ENCODE measurements around the gene ASB2. TPM values are rescaled to one million over a fixed set of nuclear protein-coding genes. Genes with fewer than 3 reads are reported as not detected.

The ASB2 gene
- polyA plus RNA-seq, 1 donor: 31.7 TPM

- no peak for DNase-seq
Observed at GRCh38 chr14:93978735-93979134, 2.4 kb upstream of the ASB2 start.

DNA sequence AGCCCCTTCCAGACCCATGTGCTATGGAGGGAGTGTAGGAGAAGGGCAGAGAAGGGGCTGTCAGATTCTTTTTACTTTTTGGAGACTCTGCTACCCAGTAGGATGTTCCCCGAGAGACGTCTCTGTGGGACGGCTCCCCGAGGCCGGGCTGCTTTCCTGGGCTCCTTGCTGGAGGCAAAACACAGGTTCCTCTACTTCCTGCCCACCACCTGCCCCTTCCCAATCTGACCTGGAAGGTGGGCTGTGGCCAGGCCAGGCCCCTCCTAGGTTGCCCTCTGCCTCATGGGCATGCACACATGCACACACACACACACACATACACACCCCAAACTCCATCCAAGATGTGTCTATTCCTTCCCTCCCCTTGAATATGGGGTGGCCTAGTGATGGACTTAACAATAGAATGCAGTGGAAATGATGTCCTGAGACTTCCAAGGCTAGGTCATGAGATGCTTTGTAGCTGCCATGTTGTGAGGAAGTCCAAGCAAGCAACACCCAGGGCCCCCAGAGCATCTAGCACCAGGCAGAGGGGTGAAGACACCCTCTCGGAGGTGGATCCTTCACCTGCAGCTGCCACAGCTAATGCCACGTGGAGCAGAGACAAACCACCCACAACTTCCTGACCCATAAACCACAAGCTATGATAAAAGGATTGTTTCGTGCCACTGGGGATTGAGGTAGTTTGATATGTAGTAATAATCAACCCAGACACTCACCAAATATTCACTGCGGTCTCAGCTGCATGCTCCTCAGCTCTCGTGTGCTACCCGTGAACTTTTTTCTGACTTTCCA is 1.6 kb upstream of the ASB2 start:
- no peak for DNase-seq

DNA sequence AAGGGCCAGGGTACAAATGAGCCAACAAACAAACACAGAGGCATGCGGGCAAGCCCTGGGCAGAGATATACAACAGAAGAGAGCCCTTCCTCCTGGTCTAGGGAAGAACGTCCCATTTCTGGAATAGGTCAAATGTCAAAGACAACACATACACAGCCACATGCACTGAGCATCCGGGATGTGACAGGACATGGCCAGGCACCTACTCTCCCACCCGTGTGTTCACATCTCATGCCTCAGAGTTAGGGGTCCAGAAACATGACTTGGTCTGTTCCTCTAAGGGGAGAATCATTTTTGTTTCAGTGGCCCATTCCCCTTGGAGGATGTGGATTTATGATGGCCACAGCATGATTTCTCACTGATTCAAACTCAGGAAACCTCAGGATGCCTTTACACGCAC is 801 bp upstream of the ASB2 start:
- no peak for DNase-seq

- no peak for DNase-seq
Observed at GRCh38 chr14:93975791-93976476, 436 bp downstream of the ASB2 start.

DNA sequence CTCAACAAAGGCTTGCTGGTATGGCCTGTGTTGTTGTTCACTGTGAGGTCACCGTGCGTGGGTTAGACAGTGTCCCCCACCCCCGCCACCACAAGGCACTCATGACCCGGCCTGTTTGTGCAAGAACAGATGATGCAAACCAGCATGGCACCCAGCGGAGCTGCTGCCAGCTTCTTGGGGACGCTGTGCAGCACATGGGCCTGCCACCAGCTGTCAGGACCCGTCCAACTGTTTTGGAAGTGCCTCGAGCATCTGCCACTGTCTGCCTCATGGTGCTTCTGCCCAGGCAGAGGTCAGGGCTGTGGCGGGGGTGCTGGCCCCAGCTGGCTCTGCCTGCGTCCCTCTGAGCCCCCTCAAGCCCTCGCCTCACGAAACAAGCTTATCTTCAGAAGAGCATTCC is 1.5 kb downstream of the ASB2 start:
- DNase-seq: no peak

DNA sequence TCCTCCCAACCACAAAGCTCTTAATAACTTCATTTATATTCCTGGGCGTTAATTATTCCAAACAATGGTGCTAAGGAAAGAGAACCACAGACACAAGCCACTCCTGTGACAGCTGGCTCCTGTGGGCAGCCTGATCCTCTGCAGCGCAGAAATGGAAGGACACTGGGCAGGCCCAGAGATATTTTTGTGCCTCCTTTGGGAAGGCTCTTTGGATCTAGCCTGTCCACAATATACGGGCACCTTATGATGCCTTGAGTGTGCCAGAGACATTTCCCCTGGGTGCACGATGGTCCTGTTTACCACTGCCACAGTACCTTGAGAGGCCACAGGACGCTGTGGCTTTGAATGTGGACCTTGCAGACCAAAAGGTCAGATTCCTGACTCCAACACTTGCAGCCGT is 2.1 kb downstream of the ASB2 start:
- DNase-seq: no peak

DNA sequence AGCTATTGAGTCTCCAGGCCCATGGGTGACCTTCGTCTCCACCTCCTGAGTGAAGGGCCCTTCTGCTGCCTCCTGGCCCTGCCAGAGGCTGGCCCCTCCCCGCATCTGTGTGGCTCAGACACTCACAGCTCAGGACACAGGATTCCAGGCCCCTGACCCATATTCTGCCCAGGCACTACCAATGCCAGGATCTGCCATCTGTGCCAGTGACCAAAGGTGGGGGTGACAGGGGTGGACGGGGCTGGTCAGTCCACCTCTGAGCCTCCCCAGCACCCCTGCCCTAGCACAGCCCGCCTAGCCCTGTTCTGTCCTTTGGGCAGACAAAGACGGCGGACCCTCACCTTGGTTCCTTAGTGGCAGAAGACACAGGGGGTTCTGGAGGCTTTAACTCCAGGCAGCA is 2.8 kb downstream of the ASB2 start:
- DNase-seq: no peak

GRCh38 chr14:93972618-93973205 is 3.7 kb downstream of the ASB2 start:
- DNase-seq: no peak

GRCh38 chr14:93971635-93972027 is 4.7 kb downstream of the ASB2 start:
- DNase-seq: no peak

- no peak for DNase-seq
Observed at GRCh38 chr14:93970965-93971634, 5.3 kb downstream of the ASB2 start.

- no peak for DNase-seq
Observed at GRCh38 chr14:93970585-93970964, 5.8 kb downstream of the ASB2 start.

DNA sequence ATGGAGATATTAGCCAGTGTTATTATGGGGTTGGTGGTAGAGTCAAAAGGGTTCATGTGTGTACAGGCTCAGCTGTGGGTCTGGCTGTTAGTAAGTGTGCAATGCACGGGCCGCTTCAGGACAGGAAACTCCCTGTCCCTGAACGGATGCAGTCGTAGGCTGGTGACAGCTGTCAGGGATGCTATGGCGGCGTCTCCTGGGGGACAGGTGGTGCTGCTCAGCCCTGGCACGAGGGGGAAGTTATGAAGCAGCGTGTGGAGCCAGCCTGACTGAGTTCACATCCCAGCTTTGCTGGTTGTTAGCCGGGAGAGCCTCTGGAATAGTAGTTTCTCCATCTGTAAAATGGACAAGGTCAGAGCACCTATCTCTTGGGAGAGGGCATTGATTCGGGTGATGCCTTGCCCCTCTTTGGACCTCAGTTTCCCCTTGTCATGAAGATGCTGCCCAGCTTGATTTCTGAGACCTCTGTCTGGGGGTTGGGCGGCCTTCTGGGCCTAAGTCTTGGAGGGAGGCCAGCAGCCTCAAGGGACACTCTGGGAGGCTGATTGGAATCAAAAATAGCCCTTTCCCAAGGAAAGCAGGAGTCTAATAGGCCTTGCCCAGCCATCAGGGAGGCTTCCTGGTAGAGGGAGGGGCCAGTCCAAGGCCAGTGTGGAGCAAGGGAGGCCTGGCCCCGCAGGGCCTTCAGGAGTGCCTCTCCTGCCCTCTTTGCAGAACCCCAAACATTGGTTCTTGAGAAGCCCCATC is 7.1 kb downstream of the ASB2 start:
- DNase-seq: no peak

- no peak for DNase-seq
Observed at GRCh38 chr14:93967637-93968250, 8.6 kb downstream of the ASB2 start.

GRCh38 chr14:93965946-93966474 is 10.4 kb downstream of the ASB2 start:
- DNase-seq: no peak

DNA sequence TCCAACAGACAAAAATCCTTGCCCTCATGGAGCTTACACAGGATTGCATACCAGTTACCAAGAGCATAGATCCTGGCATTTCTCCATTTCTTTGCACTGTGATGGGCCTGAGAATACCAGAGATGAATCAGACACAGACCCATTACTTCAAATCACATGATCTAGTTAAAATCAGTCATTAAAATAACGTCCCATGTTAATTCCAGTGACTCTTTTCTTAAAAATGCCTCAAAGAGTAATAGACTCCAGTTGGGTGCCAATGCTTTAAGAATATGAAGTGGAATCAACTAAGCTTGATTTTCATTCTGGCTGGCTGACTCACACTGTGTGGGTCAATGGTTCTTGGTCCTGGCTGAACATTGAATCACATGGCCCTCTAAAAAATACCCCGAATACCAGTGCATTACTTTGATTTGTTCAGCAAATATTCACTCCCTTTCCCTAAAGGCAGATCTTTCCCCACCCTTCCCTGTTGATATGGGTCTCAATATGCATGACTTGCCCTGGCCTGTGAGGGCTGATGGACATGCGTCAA is 11.0 kb downstream of the ASB2 start:
- no peak for DNase-seq

GRCh38 chr14:93964820-93965286 is 11.5 kb downstream of the ASB2 start:
- DNase-seq: no peak

- DNase-seq: no peak
Observed at GRCh38 chr14:93964281-93964680, 12.1 kb downstream of the ASB2 start.

GRCh38 chr14:93963692-93964091 is 12.7 kb downstream of the ASB2 start:
- DNase-seq: no peak

- DNase-seq: no peak
Observed at GRCh38 chr14:93962701-93963601, 13.4 kb downstream of the ASB2 start.

DNA sequence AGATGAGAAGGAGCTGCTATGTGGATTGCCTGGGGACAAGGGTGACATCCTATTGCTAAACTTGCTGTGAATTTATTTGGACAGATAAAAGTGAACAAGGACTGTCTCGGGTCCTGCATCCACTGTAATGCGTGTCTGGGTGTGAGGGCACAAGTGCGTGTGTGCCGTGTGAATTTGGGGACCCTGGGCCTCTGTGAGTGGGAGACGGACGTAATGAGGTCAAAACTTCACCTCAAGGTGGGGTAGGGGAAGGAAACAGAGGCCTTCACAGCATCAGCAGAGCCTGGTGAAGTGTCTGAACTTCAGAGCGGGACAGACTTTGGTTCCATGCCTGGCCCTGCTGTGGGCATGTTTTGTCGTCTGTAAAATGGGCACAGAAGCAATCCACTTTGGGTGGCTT is 14.8 kb downstream of the ASB2 start:
- DNase-seq: no peak

All from hindlimb muscle (tissue), 1 donor.